ENCODE data around the gene CYTL1.

GRCh38 chr4:4990857-4991540, 28.3 kb downstream of the CYTL1 start:
- TF ChIP-seq CTCF (conservative IDR thresholded peaks at IDR 0.05) (no peak), EZH2 (IDR thresholded peaks at IDR 0.05; ENCODE audit: low read depth) (no peak)

Measured in PC-9 (cell line).